Measurements from ENCODE around the gene PTPN5.
A peak's percentile ranks its signal among the peaks of the same experiment; 100 is the strongest.

PTPN5 gene

GRCh38 chr11:18773104-18773503 lies 18.5 kb downstream of the PTPN5 start:
- Histone ChIP-seq H3K36me3 (ENCODE audit: control insufficient read depth, insufficient read depth, low read length) (no peaks in the 10 kb centered on the region), H3K9ac (ENCODE audit: low read length) (no peak overlapping the region), H3K27me3 (ENCODE audit: control insufficient read depth, insufficient read depth, low read length) (peaks cover 3% of the 10 kb centered on the region; the same call in 1 of the 2 replicates)

DNA sequence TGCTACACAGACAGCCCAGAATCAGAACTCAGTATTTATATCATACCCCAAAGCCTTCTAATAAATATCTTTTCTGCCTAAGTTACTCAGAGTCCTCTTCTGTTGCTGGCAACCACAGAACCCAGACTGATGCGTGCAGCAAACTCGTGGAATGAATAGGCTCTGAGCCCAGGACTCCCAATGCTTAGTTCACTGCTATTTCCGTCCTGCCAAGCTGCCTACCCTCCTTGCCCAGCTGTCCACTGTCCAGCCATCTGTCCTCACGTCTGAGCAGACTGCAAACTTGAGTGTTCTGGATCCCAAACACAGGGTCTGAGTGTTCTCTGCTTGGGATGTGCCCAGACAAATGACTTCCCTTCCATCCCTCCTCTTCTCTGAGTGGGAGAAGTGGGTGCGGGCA lies 19.4 kb downstream of the PTPN5 start:
- Histone ChIP-seq H3K27ac (ENCODE audit: low read depth, low read length) (no peak overlapping the region), H3K36me3 (ENCODE audit: control insufficient read depth, insufficient read depth, low read length) (no peaks in the 10 kb centered on the region), H3K4me3 (ENCODE audit: low read depth, low read length) (no peak overlapping the region), H3K9me3 (ENCODE audit: control insufficient read depth, insufficient read depth, low read depth, low read length) (no peaks in the 10 kb centered on the region), H3K9ac (ENCODE audit: low read length) (no peak overlapping the region), H3K27me3 (ENCODE audit: control insufficient read depth, insufficient read depth, low read length) (peaks cover 3% of the 10 kb centered on the region; the same call in 1 of the 2 replicates), H3K4me1 (ENCODE audit: control insufficient read depth, insufficient read depth, low read length) (peaks cover 19% of the 10 kb centered on the region)

More at GRCh38 chr11:18773104-18773503, 18.5 kb downstream of the PTPN5 start:
- Histone ChIP-seq H3K4me3 (ENCODE audit: low read depth, low read length) (no peak overlapping the region; the same call in 1 of the 2 replicates), H3K9me3 (ENCODE audit: control insufficient read depth, insufficient read depth, low read depth, low read length) (no peaks in the 10 kb centered on the region), H3K4me1 (ENCODE audit: control insufficient read depth, insufficient read depth, low read length) (peaks cover 19% of the 10 kb centered on the region), H3K27ac (ENCODE audit: low read depth, low read length) (no peak overlapping the region)

DNA sequence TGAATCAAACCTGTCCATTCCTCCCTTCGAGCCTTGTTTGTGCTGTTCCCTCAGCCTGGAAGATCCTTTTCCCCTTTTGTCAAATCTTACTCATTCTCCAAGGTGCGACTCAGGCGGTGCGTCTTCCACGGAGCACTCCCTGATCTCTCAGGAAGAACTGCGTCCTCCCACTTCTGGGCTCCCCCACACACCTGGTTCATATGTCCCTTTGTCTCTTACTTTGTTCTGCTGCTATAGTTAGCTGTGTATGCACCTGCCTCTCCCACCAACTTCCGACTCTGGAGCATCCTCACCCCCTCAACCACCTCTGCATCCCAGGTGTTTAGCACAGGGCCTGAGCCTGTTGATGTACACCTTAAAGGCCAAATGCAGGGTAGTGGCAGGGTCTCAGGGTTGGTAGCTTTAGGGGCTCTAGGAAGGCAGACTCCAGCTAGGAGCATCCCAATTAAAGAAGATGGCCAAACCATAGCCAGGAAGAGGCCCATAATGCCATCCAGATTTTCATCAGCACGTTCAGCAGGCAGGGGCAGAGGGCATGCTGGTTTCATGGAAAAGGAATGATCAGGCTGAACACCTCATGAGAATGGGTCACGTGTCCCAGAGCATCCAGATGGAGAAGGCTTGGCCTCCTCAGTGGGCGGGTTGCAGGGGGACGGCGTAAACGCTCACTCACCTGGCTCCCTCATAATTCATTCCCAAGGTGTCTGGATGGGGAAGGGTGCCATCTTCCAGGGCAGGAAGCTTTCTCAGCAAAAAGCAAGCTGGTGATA lies 20.1 kb downstream of the PTPN5 start:
- no peaks in the 10 kb centered on the region for H3K36me3 ChIP-seq (ENCODE audit: control insufficient read depth, insufficient read depth, low read length)
- no peak overlapping the region for H3K4me3 ChIP-seq (ENCODE audit: low read depth, low read length)
- peaks cover 3% of the 10 kb centered on the region; the same call in 1 of the 2 replicates for H3K27me3 ChIP-seq (ENCODE audit: control insufficient read depth, insufficient read depth, low read length)
- H3K9me3 ChIP-seq (ENCODE audit: control insufficient read depth, insufficient read depth, low read depth, low read length) = no peaks in the 10 kb centered on the region
- H3K27ac ChIP-seq (ENCODE audit: low read depth, low read length) = no peak overlapping the region
- H3K9ac ChIP-seq (ENCODE audit: low read length) = no peak overlapping the region
- peaks cover 19% of the 10 kb centered on the region for H3K4me1 ChIP-seq (ENCODE audit: control insufficient read depth, insufficient read depth, low read length)

DNA sequence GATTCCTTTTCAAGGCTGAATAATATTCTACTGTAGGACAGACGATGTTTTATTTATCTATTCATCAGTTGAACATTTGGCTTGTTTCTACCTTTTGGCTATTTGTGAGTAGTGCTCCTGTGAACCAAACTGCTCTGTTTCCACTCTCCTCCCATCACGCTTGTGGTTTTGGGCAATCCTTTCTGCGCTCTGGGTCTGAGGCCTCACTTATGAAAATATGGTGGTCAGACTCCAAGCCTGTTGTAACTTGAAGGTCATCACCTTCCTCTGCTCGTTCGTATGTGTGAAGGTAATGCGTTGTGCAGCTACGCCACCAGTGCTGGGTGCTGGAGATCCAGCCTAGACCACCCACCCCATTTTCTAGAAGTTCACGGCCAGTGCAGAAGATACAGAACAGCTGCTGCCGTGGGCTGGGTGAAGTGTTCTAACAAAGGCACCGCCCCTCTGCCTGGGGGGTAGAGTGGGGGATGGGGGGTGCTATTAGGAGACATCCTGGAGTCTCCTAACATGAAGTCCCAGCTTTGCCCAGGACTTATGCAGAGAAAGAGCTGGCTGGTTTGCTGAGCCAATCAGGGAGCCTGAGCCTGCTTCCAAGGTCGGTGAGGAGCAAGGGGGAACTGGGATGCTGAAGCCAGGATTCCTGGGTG lies 21.0 kb downstream of the PTPN5 start:
- Histone ChIP-seq H3K36me3 (ENCODE audit: control insufficient read depth, insufficient read depth, low read length) (no peaks in the 10 kb centered on the region), H3K9ac (ENCODE audit: low read length) (no peak overlapping the region), H3K27ac (ENCODE audit: low read depth, low read length) (no peak overlapping the region), H3K27me3 (ENCODE audit: control insufficient read depth, insufficient read depth, low read length) (peaks cover 3% of the 10 kb centered on the region; the same call in 1 of the 2 replicates), H3K4me3 (ENCODE audit: low read depth, low read length) (no peak overlapping the region), H3K9me3 (ENCODE audit: control insufficient read depth, insufficient read depth, low read depth, low read length) (no peaks in the 10 kb centered on the region), H3K4me1 (ENCODE audit: control insufficient read depth, insufficient read depth, low read length) (peaks cover 19% of the 10 kb centered on the region)

DNA sequence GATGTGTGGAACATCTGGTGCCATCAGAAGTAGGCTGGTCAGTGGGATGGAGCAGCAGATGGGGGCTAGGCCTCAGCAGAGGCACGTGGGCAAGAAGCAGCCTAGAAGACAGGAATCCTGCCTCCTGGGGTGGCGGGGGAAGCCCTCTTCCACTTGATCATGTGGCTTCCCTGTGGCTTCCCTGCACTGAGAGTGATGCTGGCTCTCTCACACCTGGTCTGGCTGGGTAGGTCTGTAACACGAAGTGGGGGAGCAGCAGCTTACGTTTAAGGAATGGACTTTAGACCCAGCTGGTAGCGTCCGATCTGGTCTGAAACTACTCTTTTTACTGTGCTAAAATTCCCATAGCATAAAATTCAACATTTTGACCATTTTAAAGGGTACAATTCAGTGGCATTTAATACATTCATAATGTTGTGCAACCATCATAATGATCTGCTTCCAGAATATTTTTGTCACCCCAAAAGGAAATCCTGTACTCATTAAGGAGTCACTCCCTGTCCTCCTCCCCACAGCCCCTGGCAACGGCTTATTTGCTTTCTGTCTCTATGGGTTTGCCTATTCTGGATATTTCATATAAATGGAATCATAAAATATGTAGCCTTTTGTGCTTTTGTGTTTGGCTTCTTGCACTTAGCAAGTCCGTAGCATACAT lies 21.7 kb downstream of the PTPN5 start:
- Histone ChIP-seq H3K9ac (ENCODE audit: low read length) (peak overlapping the region; percentile 34), H3K27me3 (ENCODE audit: control insufficient read depth, insufficient read depth, low read length) (peaks cover 3% of the 10 kb centered on the region; the same call in 1 of the 2 replicates), H3K9me3 (ENCODE audit: control insufficient read depth, insufficient read depth, low read depth, low read length) (no peaks in the 10 kb centered on the region), H3K27ac (ENCODE audit: low read depth, low read length) (no peak overlapping the region), H3K36me3 (ENCODE audit: control insufficient read depth, insufficient read depth, low read length) (no peaks in the 10 kb centered on the region), H3K4me1 (ENCODE audit: control insufficient read depth, insufficient read depth, low read length) (peaks cover 19% of the 10 kb centered on the region), H3K4me3 (ENCODE audit: low read depth, low read length) (no peak overlapping the region)

- no peaks in the 10 kb centered on the region for H3K36me3 ChIP-seq (ENCODE audit: control insufficient read depth, insufficient read depth, low read length)
- H3K9ac ChIP-seq (ENCODE audit: low read length) = no peak overlapping the region
- no peak overlapping the region for H3K4me3 ChIP-seq (ENCODE audit: low read depth, low read length)
- H3K9me3 ChIP-seq (ENCODE audit: control insufficient read depth, insufficient read depth, low read depth, low read length) = no peaks in the 10 kb centered on the region
- H3K4me1 ChIP-seq (ENCODE audit: control insufficient read depth, insufficient read depth, low read length) = peaks cover 17% of the 10 kb centered on the region
- no peak overlapping the region for H3K27ac ChIP-seq (ENCODE audit: low read depth, low read length)
- H3K27me3 ChIP-seq (ENCODE audit: control insufficient read depth, insufficient read depth, low read length) = peaks cover 3% of the 10 kb centered on the region; the same call in 1 of the 2 replicates
These were observed 22.6 kb downstream of the PTPN5 start for GRCh38 chr11:18768978-18769377.

GRCh38 chr11:18768472-18768901 lies 23.1 kb downstream of the PTPN5 start:
- Histone ChIP-seq H3K9ac (ENCODE audit: low read length) (no peak overlapping the region), H3K4me1 (ENCODE audit: control insufficient read depth, insufficient read depth, low read length) (peaks cover 17% of the 10 kb centered on the region), H3K27ac (ENCODE audit: low read depth, low read length) (no peak overlapping the region), H3K36me3 (ENCODE audit: control insufficient read depth, insufficient read depth, low read length) (no peaks in the 10 kb centered on the region), H3K9me3 (ENCODE audit: control insufficient read depth, insufficient read depth, low read depth, low read length) (no peaks in the 10 kb centered on the region), H3K4me3 (ENCODE audit: low read depth, low read length) (no peak overlapping the region), H3K27me3 (ENCODE audit: control insufficient read depth, insufficient read depth, low read length) (peaks cover 3% of the 10 kb centered on the region; the same call in 1 of the 2 replicates)

- H3K9me3 ChIP-seq (ENCODE audit: control insufficient read depth, insufficient read depth, low read depth, low read length) = no peaks in the 10 kb centered on the region
- H3K27me3 ChIP-seq (ENCODE audit: control insufficient read depth, insufficient read depth, low read length) = no peaks in the 10 kb centered on the region
- H3K36me3 ChIP-seq (ENCODE audit: control insufficient read depth, insufficient read depth, low read length) = no peaks in the 10 kb centered on the region
- H3K9ac ChIP-seq (ENCODE audit: low read length) = no peak overlapping the region
- no peak overlapping the region for H3K4me3 ChIP-seq (ENCODE audit: low read depth, low read length)
- H3K4me1 ChIP-seq (ENCODE audit: control insufficient read depth, insufficient read depth, low read length) = 0 out of 2 replicates have a peak, but pooled peaks cover 4% of the 10 kb centered on the region
- no peak overlapping the region for H3K27ac ChIP-seq (ENCODE audit: low read depth, low read length)
These were observed 25.6 kb downstream of the PTPN5 start for GRCh38 chr11:18766015-18766414.

DNA sequence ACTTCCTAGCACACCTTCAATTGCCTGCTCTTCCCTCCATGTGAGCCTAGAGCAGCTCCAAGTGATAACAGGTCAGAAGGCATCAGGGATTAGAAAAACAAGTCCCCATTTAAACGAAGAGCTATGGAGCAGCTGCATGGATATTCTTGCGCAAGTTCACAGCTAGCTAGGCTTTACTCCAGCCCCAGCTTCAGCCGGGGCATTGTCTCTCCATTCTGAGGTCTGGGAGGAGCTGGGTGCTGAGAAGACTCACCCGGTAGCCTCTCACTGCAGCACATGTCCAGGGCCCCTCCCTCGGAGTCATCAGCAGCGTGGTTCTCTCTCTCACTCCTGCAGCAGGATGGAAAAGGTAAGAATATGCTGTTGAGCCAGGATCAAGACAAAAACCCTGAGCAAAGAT lies 26.0 kb downstream of the PTPN5 start:
- no peaks in the 10 kb centered on the region for H3K36me3 ChIP-seq (ENCODE audit: control insufficient read depth, insufficient read depth, low read length)
- no peak overlapping the region for H3K9ac ChIP-seq (ENCODE audit: low read length)
- H3K9me3 ChIP-seq (ENCODE audit: control insufficient read depth, insufficient read depth, low read depth, low read length) = no peaks in the 10 kb centered on the region
- H3K4me1 ChIP-seq (ENCODE audit: control insufficient read depth, insufficient read depth, low read length) = 0 out of 2 replicates have a peak, but pooled peaks cover 4% of the 10 kb centered on the region
- no peak overlapping the region for H3K27ac ChIP-seq (ENCODE audit: low read depth, low read length)
- no peak overlapping the region for H3K4me3 ChIP-seq (ENCODE audit: low read depth, low read length)
- no peaks in the 10 kb centered on the region for H3K27me3 ChIP-seq (ENCODE audit: control insufficient read depth, insufficient read depth, low read length)

GRCh38 chr11:18761741-18762140 lies 29.9 kb downstream of the PTPN5 start:
- Histone ChIP-seq H3K9me3 (ENCODE audit: control insufficient read depth, insufficient read depth, low read depth, low read length) (no peaks in the 10 kb centered on the region), H3K27me3 (ENCODE audit: control insufficient read depth, insufficient read depth, low read length) (no peaks in the 10 kb centered on the region), H3K4me3 (ENCODE audit: low read depth, low read length) (no peak overlapping the region), H3K36me3 (ENCODE audit: control insufficient read depth, insufficient read depth, low read length) (no peaks in the 10 kb centered on the region), H3K9ac (ENCODE audit: low read length) (no peak overlapping the region), H3K27ac (ENCODE audit: low read depth, low read length) (no peak overlapping the region), H3K4me1 (ENCODE audit: control insufficient read depth, insufficient read depth, low read length) (no peaks in the 10 kb centered on the region)

DNA sequence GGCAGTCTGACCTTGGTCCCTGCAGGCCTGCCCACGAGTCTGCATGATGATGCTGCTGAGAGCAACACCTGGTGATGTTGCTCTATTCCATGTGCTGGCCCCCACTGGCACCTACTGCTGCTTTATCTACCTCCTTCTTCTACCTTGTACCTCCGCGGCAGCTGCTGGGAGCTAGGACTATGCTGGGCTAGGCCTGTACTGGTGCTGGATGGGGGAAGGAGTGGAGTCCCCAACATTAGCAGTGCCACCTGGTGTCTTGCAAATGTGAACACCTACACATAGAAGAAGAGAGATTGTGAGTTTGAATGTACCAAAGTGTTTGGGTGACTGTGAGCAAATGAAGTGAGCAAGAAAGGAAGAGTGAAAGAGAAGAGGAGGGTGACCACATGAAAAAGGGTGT lies 30.5 kb downstream of the PTPN5 start:
- Histone ChIP-seq H3K4me3 (ENCODE audit: low read depth, low read length) (no peak overlapping the region), H3K9ac (ENCODE audit: low read length) (no peak overlapping the region), H3K4me1 (ENCODE audit: control insufficient read depth, insufficient read depth, low read length) (no peaks in the 10 kb centered on the region), H3K27ac (ENCODE audit: low read depth, low read length) (no peak overlapping the region), H3K27me3 (ENCODE audit: control insufficient read depth, insufficient read depth, low read length) (no peaks in the 10 kb centered on the region), H3K36me3 (ENCODE audit: control insufficient read depth, insufficient read depth, low read length) (no peaks in the 10 kb centered on the region), H3K9me3 (ENCODE audit: control insufficient read depth, insufficient read depth, low read depth, low read length) (no peaks in the 10 kb centered on the region)
